ENCODE data around the gene PHACTR1.

GRCh38 chr6:12899046-12899833, 182.7 kb downstream of the PHACTR1 start:
- no peak for TF ChIP-seq CTCF (IDR thresholded peaks at IDR 0.05)
- TF ChIP-seq POLR2AphosphoS5 (IDR thresholded peaks at IDR 0.05) = no peak
- no peak for TF ChIP-seq POLR2A (IDR thresholded peaks at IDR 0.05)
